Large intestine (tissue), 3 donors: Measurements from ENCODE around the gene ZNF594. TPM values are rescaled to one million over a fixed set of nuclear protein-coding genes. Genes with fewer than 3 reads are reported as not detected.
"Not testable (repeated sequence)": the region's sequence is repeated elsewhere in the genome, so short reads cannot be mapped to it uniquely, and the experiment has no call there.

Source experiments
- DNase-seq, 2 donors: peaks; one replicate each; pipeline versions ENCODE4 v3.0.0 to v3.0.0-alpha.2; 2013
- H3K27ac ChIP-seq: one replicate; pipeline ENCODE4 v1.5.1; 2013; ENCODE audit warnings: low read length
- H3K27me3 ChIP-seq: 2 replicates; pipeline ENCODE4 v1.6.1; 2013; ENCODE audit warnings: low read length; ENCODE audit not compliant: control insufficient read depth, insufficient read depth
- H3K36me3 ChIP-seq: 2 replicates; pipeline ENCODE4 v1.6.1; 2013; ENCODE audit warnings: low read length; ENCODE audit not compliant: control insufficient read depth, insufficient read depth
- H3K4me1 ChIP-seq: one replicate; pipeline ENCODE4 v1.6.1; 2013; ENCODE audit warnings: low read length; ENCODE audit not compliant: control insufficient read depth, insufficient read depth
- H3K4me3 ChIP-seq: one replicate; pipeline ENCODE4 v1.5.1; 2013; ENCODE audit warnings: low read length
- H3K9me3 ChIP-seq: one replicate; pipeline ENCODE4 v1.6.1; 2013; ENCODE audit warnings: mild to moderate bottlenecking, low read depth, low read length, moderate library complexity; ENCODE audit not compliant: control insufficient read depth
- WGBS: methylation state at CpG from one replicate; pipeline ENCODE4 v1.1.5; 2013; ENCODE audit warnings: low lambda C conversion rate; ENCODE audit not compliant: insufficient coverage; 5-methylcytosine and 5-hydroxymethylcytosine counted together
- polyA plus RNA-seq: library from polyadenylated mRNA; unstranded; fragments of 120-200 nt; gene quantifications from one replicate; pipeline ENCODE4 v1.2.1, GENCODE V29; 2013

Gene ZNF594
- polyA plus RNA-seq, 1 donor, result 14.6 TPM

GRCh38 chr17:5175027-5175426 lies 16.6 kb downstream of the ZNF594 start:
- 100% methylated on average over 1 of the region's 7 CpGs for whole genome bisulfite sequencing
- peaks cover 24% of the 10 kb centered on the region for H3K9me3 ChIP-seq
- not testable (repeated sequence) for H3K4me1 ChIP-seq, H3K36me3 ChIP-seq, H3K27ac ChIP-seq, H3K27me3 ChIP-seq, H3K4me3 ChIP-seq, DNase-seq

- not testable (repeated sequence) for H3K4me1 ChIP-seq, H3K9me3 ChIP-seq, H3K27me3 ChIP-seq, H3K4me3 ChIP-seq, H3K27ac ChIP-seq, H3K36me3 ChIP-seq
- no CpG with 5 or more reads among the region's 7 CpGs for whole genome bisulfite sequencing
- peak; percentile 3 to 27 for DNase-seq
Measured at GRCh38 chr17:5165791-5166564, 25.7 kb downstream of the ZNF594 start.

- H3K4me1 ChIP-seq, result no peaks in the 10 kb centered on the region
- no CpG with 5 or more reads among the region's 6 CpGs for WGBS
- H3K36me3 ChIP-seq, result no peaks in the 10 kb centered on the region
- DNase-seq, result no peak
- H3K4me3 ChIP-seq, result no peak overlapping the region
- no peaks in the 10 kb centered on the region for H3K27me3 ChIP-seq
- H3K9me3 ChIP-seq, result no peaks in the 10 kb centered on the region
- H3K27ac ChIP-seq, result no peak overlapping the region
Measured at GRCh38 chr17:5164436-5164835, 27.2 kb downstream of the ZNF594 start.

- H3K9me3 ChIP-seq, H3K36me3 ChIP-seq: not testable (repeated sequence)
- no CpG with 5 or more reads among the region's 3 CpGs for WGBS
Measured at GRCh38 chr17:5161793-5162192, 29.9 kb downstream of the ZNF594 start.

GRCh38 chr17:5160702-5161101 lies 31.0 kb downstream of the ZNF594 start:
- not testable (repeated sequence) for H3K9me3 ChIP-seq, DNase-seq, H3K36me3 ChIP-seq, H3K27ac ChIP-seq, H3K4me3 ChIP-seq, H3K4me1 ChIP-seq, H3K27me3 ChIP-seq
- no CpG with 5 or more reads among the region's 1 CpG for WGBS

More at GRCh38 chr17:5161793-5162192, 29.9 kb downstream of the ZNF594 start:
- not testable (repeated sequence) for H3K4me1 ChIP-seq, H3K27me3 ChIP-seq, H3K4me3 ChIP-seq, H3K27ac ChIP-seq, DNase-seq

- H3K4me3 ChIP-seq, H3K27me3 ChIP-seq, H3K9me3 ChIP-seq, H3K4me1 ChIP-seq, DNase-seq, H3K27ac ChIP-seq, H3K36me3 ChIP-seq: not testable (repeated sequence)
- no CpG with 5 or more reads among the region's 1 CpG for WGBS
Measured at GRCh38 chr17:5146122-5146521, 45.5 kb downstream of the ZNF594 start.

GRCh38 chr17:5142877-5143276 lies 48.8 kb downstream of the ZNF594 start:
- H3K4me1 ChIP-seq, H3K9me3 ChIP-seq, H3K27ac ChIP-seq, H3K4me3 ChIP-seq, H3K36me3 ChIP-seq, DNase-seq, H3K27me3 ChIP-seq: not testable (repeated sequence)
- no CpG with 5 or more reads among the region's 18 CpGs for WGBS

GRCh38 chr17:5139458-5139732 lies 52.3 kb downstream of the ZNF594 start:
- DNase-seq, result no peak
- Histone ChIP-seq H3K4me1 (no peaks in the 10 kb centered on the region), H3K36me3 (no peaks in the 10 kb centered on the region), H3K27me3 (no peaks in the 10 kb centered on the region), H3K4me3 (no peak overlapping the region), H3K9me3 (no peaks in the 10 kb centered on the region), H3K27ac (no peak overlapping the region)
- no CpG with 5 or more reads among the region's 5 CpGs for WGBS

- Histone ChIP-seq H3K9me3 (no peaks in the 10 kb centered on the region), H3K4me3 (no peak overlapping the region), H3K36me3 (no peaks in the 10 kb centered on the region), H3K27me3 (no peaks in the 10 kb centered on the region), H3K4me1 (no peaks in the 10 kb centered on the region), H3K27ac (no peak overlapping the region)
- DNase-seq, result no peak
- no CpG with 5 or more reads among the region's 24 CpGs for WGBS
Measured at GRCh38 chr17:5138616-5139457, 52.8 kb downstream of the ZNF594 start.

GRCh38 chr17:5138198-5138544 lies 53.5 kb downstream of the ZNF594 start:
- not testable (repeated sequence) for H3K36me3 ChIP-seq, H3K27ac ChIP-seq, H3K27me3 ChIP-seq, H3K4me1 ChIP-seq, H3K9me3 ChIP-seq, DNase-seq, H3K4me3 ChIP-seq
- no CpG with 5 or more reads among the region's 9 CpGs for WGBS
